Epithelial cell of esophagus (primary cell): Measurements from ENCODE around the gene ADPRM.

Experiments used
- DNase-seq: peaks from one replicate; pipeline ENCODE4 v3.0.0; 2010; ENCODE audit warnings: low read depth
- H3K4me3 ChIP-seq: 2 replicates; pipeline ENCODE4 v1.5.1; 2011; ENCODE audit warnings: mild to moderate bottlenecking, low read length, control low read depth
- CTCF ChIP-seq: IDR thresholded peaks from 2 replicates; pipeline ENCODE4 v1.5.1; 2011; ENCODE audit warnings: low read depth, mild to moderate bottlenecking, low read length, control low read depth, inconsistent platforms; ENCODE audit not compliant: insufficient read depth; ENCODE audit errors: missing control alignments

Gene ADPRM

GRCh38 chr17:10698096-10698818, 863 bp downstream of the ADPRM start:
- H3K4me3 ChIP-seq = peak overlapping the region; percentile 84
- peak; percentile 5 for DNase-seq
- no peak for TF ChIP-seq CTCF

GRCh38 chr17:10699856-10700255, 2.5 kb downstream of the ADPRM start:
- no peak overlapping the region for H3K4me3 ChIP-seq
- no peak for DNase-seq
- TF ChIP-seq CTCF = no peak

GRCh38 chr17:10702574-10702973, 5.2 kb downstream of the ADPRM start:
- DNase-seq = no peak
- no peak overlapping the region for H3K4me3 ChIP-seq
- TF ChIP-seq CTCF = no peak

GRCh38 chr17:10705727-10706126, 8.3 kb downstream of the ADPRM start:
- H3K4me3 ChIP-seq = no peak overlapping the region
- no peak for TF ChIP-seq CTCF
- no peak for DNase-seq

GRCh38 chr17:10713318-10713717, 15.9 kb downstream of the ADPRM start:
- H3K4me3 ChIP-seq = no peak overlapping the region
- TF ChIP-seq CTCF = no peak
- DNase-seq = no peak

- H3K4me3 ChIP-seq = no peak overlapping the region
- no peak for DNase-seq
- no peak for TF ChIP-seq CTCF
These were observed 18.8 kb downstream of the ADPRM start for GRCh38 chr17:10716218-10716617.

- no peak for DNase-seq
- H3K4me3 ChIP-seq = no peak overlapping the region
- no peak for TF ChIP-seq CTCF
These were observed 21.2 kb downstream of the ADPRM start for GRCh38 chr17:10718547-10718946.
